ENCODE data around the gene MAP3K1.
A peak's percentile ranks its signal among the peaks of the same experiment; 100 is the strongest.

The MAP3K1 gene

GRCh38 chr5:56802205-56802604, 13.1 kb upstream of the MAP3K1 start:
- Histone ChIP-seq H4K91ac (ENCODE audit: low read length) (no peak overlapping the region), H2BK12ac (ENCODE audit: low read length in 2 of 2) (no peak overlapping the region), H3K4me1 (ENCODE audit: control insufficient read depth, insufficient read depth, low read depth, low read length) (no peaks in the 10 kb centered on the region), H3K79me1 (replicated peaks; ENCODE audit: low read length, poor library complexity, severe bottlenecking) (no peaks in the 10 kb centered on the region), H2BK120ac (ENCODE audit: low read depth, low read length) (no peak overlapping the region), H3K9ac (ENCODE audit: low read length) (no peak overlapping the region), H3K23ac (ENCODE audit: low read length in 2 of 2) (no peak overlapping the region), H2AK5ac (ENCODE audit: low read length, severe bottlenecking) (no peak overlapping the region), H3K9me3 (ENCODE audit: control insufficient read depth, low read length) (no peaks in the 10 kb centered on the region), H3K4me3 (ENCODE audit: insufficient read depth in 1 of 2, low read depth in 1 of 2, low read length in 2 of 2) (no peak overlapping the region), H3K27ac (ENCODE audit: low read length, poor library complexity, severe bottlenecking) (no peak overlapping the region), H3K14ac (ENCODE audit: low read length in 2 of 2) (peak overlapping the region in 1 of 2 experiments; percentile 85), H2AFZ (ENCODE audit: low read depth, low read length) (no peak overlapping the region), H3K4ac (ENCODE audit: low read depth in 1 of 2, low read length in 2 of 2) (no peak overlapping the region), H3K18ac (ENCODE audit: low read depth in 1 of 2, low read length in 2 of 2) (no peak overlapping the region), H3K36me3 (ENCODE audit: control insufficient read depth in 1 of 2, insufficient read depth in 2 of 2, low read depth in 1 of 2, low read length in 2 of 2) (no peaks in the 10 kb centered on the region), H2BK5ac (ENCODE audit: low read depth, low read length, poor library complexity, severe bottlenecking) (no peak overlapping the region), H2BK15ac (ENCODE audit: low read depth, poor library complexity, severe bottlenecking) (no peak overlapping the region), H4K8ac (ENCODE audit: low read length) (no peak overlapping the region), H3K27me3 (ENCODE audit: control insufficient read depth in 1 of 2, insufficient read depth in 1 of 2, low read length in 2 of 2) (no peaks in the 10 kb centered on the region), H3K4me2 (ENCODE audit: low read length, poor library complexity, severe bottlenecking) (no peak overlapping the region)
- no peak for DNase-seq
- WGBS = 80% methylated on average over 2 of the region's 2 CpGs

- Histone ChIP-seq H3K4me2 (ENCODE audit: low read length, poor library complexity, severe bottlenecking) (no peak overlapping the region), H3K18ac (ENCODE audit: low read depth in 1 of 2, low read length in 2 of 2) (no peak overlapping the region), H3K4me3 (ENCODE audit: insufficient read depth in 1 of 2, low read depth in 1 of 2, low read length in 2 of 2) (no peak overlapping the region), H3K36me3 (ENCODE audit: control insufficient read depth in 1 of 2, insufficient read depth in 2 of 2, low read depth in 1 of 2, low read length in 2 of 2) (no peaks in the 10 kb centered on the region), H3K9me3 (ENCODE audit: control insufficient read depth, low read length) (no peaks in the 10 kb centered on the region), H3K27ac (ENCODE audit: low read length, poor library complexity, severe bottlenecking) (no peak overlapping the region), H4K8ac (ENCODE audit: low read length) (no peak overlapping the region), H2BK15ac (ENCODE audit: low read depth, poor library complexity, severe bottlenecking) (no peak overlapping the region), H3K79me1 (replicated peaks; ENCODE audit: low read length, poor library complexity, severe bottlenecking) (no peaks in the 10 kb centered on the region), H2AFZ (ENCODE audit: low read depth, low read length) (no peak overlapping the region), H2AK5ac (ENCODE audit: low read length, severe bottlenecking) (no peak overlapping the region), H3K4me1 (ENCODE audit: control insufficient read depth, insufficient read depth, low read depth, low read length) (no peaks in the 10 kb centered on the region), H2BK12ac (ENCODE audit: low read length in 2 of 2) (no peak overlapping the region), H2BK120ac (ENCODE audit: low read depth, low read length) (no peak overlapping the region), H3K9ac (ENCODE audit: low read length) (no peak overlapping the region), H4K91ac (ENCODE audit: low read length) (no peak overlapping the region), H3K23ac (ENCODE audit: low read length in 2 of 2) (no peak overlapping the region), H2BK5ac (ENCODE audit: low read depth, low read length, poor library complexity, severe bottlenecking) (no peak overlapping the region), H3K14ac (ENCODE audit: low read length in 2 of 2) (no peak overlapping the region), H3K27me3 (ENCODE audit: control insufficient read depth in 1 of 2, insufficient read depth in 1 of 2, low read length in 2 of 2) (no peaks in the 10 kb centered on the region), H3K4ac (ENCODE audit: low read depth in 1 of 2, low read length in 2 of 2) (no peak overlapping the region)
- DNase-seq = no peak
- WGBS = 100% methylated on average over 1 of the region's 2 CpGs
These were observed 12.3 kb upstream of the MAP3K1 start for GRCh38 chr5:56803025-56803424.

- Histone ChIP-seq H3K4me3 (ENCODE audit: insufficient read depth in 1 of 2, low read depth in 1 of 2, low read length in 2 of 2) (no peak overlapping the region), H3K14ac (ENCODE audit: low read length in 2 of 2) (no peak overlapping the region), H3K9me3 (ENCODE audit: control insufficient read depth, low read length) (no peaks in the 10 kb centered on the region), H2AFZ (ENCODE audit: low read depth, low read length) (no peak overlapping the region), H3K4me2 (ENCODE audit: low read length, poor library complexity, severe bottlenecking) (no peak overlapping the region), H2BK5ac (ENCODE audit: low read depth, low read length, poor library complexity, severe bottlenecking) (no peak overlapping the region), H3K9ac (ENCODE audit: low read length) (no peak overlapping the region), H2BK15ac (ENCODE audit: low read depth, poor library complexity, severe bottlenecking) (no peak overlapping the region), H4K91ac (ENCODE audit: low read length) (no peak overlapping the region), H3K4ac (ENCODE audit: low read depth in 1 of 2, low read length in 2 of 2) (no peak overlapping the region), H3K4me1 (ENCODE audit: control insufficient read depth, insufficient read depth, low read depth, low read length) (no peaks in the 10 kb centered on the region), H2AK5ac (ENCODE audit: low read length, severe bottlenecking) (no peak overlapping the region), H3K36me3 (ENCODE audit: control insufficient read depth in 1 of 2, insufficient read depth in 2 of 2, low read depth in 1 of 2, low read length in 2 of 2) (no peaks in the 10 kb centered on the region), H4K8ac (ENCODE audit: low read length) (no peak overlapping the region), H3K23ac (ENCODE audit: low read length in 2 of 2) (no peak overlapping the region), H3K18ac (ENCODE audit: low read depth in 1 of 2, low read length in 2 of 2) (no peak overlapping the region), H3K79me1 (replicated peaks; ENCODE audit: low read length, poor library complexity, severe bottlenecking) (no peaks in the 10 kb centered on the region), H2BK12ac (ENCODE audit: low read length in 2 of 2) (no peak overlapping the region), H3K27me3 (ENCODE audit: control insufficient read depth in 1 of 2, insufficient read depth in 1 of 2, low read length in 2 of 2) (no peaks in the 10 kb centered on the region), H2BK120ac (ENCODE audit: low read depth, low read length) (no peak overlapping the region), H3K27ac (ENCODE audit: low read length, poor library complexity, severe bottlenecking) (no peak overlapping the region)
- WGBS = no CpG with 5 or more reads among the region's 1 CpG
- DNase-seq = no peak
These were observed 11.5 kb upstream of the MAP3K1 start for GRCh38 chr5:56803894-56804293.

- Histone ChIP-seq H3K27ac (ENCODE audit: low read length, poor library complexity, severe bottlenecking) (no peak overlapping the region), H3K36me3 (ENCODE audit: control insufficient read depth in 1 of 2, insufficient read depth in 2 of 2, low read depth in 1 of 2, low read length in 2 of 2) (no peaks in the 10 kb centered on the region), H2BK15ac (ENCODE audit: low read depth, poor library complexity, severe bottlenecking) (no peak overlapping the region), H2BK5ac (ENCODE audit: low read depth, low read length, poor library complexity, severe bottlenecking) (no peak overlapping the region), H3K23ac (ENCODE audit: low read length in 2 of 2) (no peak overlapping the region), H2AFZ (ENCODE audit: low read depth, low read length) (no peak overlapping the region), H4K8ac (ENCODE audit: low read length) (no peak overlapping the region), H4K91ac (ENCODE audit: low read length) (no peak overlapping the region), H3K9ac (ENCODE audit: low read length) (no peak overlapping the region), H2BK12ac (ENCODE audit: low read length in 2 of 2) (no peak overlapping the region), H3K9me3 (ENCODE audit: control insufficient read depth, low read length) (no peaks in the 10 kb centered on the region), H3K27me3 (ENCODE audit: control insufficient read depth in 1 of 2, insufficient read depth in 1 of 2, low read length in 2 of 2) (no peaks in the 10 kb centered on the region), H3K4me2 (ENCODE audit: low read length, poor library complexity, severe bottlenecking) (no peak overlapping the region), H3K4ac (ENCODE audit: low read depth in 1 of 2, low read length in 2 of 2) (no peak overlapping the region), H2AK5ac (ENCODE audit: low read length, severe bottlenecking) (no peak overlapping the region), H3K14ac (ENCODE audit: low read length in 2 of 2) (no peak overlapping the region), H2BK120ac (ENCODE audit: low read depth, low read length) (no peak overlapping the region), H3K18ac (ENCODE audit: low read depth in 1 of 2, low read length in 2 of 2) (no peak overlapping the region), H3K4me1 (ENCODE audit: control insufficient read depth, insufficient read depth, low read depth, low read length) (no peaks in the 10 kb centered on the region), H3K79me1 (replicated peaks; ENCODE audit: low read length, poor library complexity, severe bottlenecking) (no peaks in the 10 kb centered on the region), H3K4me3 (ENCODE audit: insufficient read depth in 1 of 2, low read depth in 1 of 2, low read length in 2 of 2) (no peak overlapping the region)
- DNase-seq = no peak
- 74% methylated on average over 3 of the region's 5 CpGs for WGBS
These were observed 7.7 kb upstream of the MAP3K1 start for GRCh38 chr5:56807679-56808078.
